GM10266 (cell line): ENCODE data around the gene PRSS37.
"Not testable (repeated sequence)": the region's sequence is repeated elsewhere in the genome, so short reads cannot be mapped to it uniquely, and the experiment has no call there.

ENCODE experiments used
- DNase-seq: peaks from one replicate; pipeline ENCODE4 v3.0.0; 2012; ENCODE audit errors: extremely low spot score
- CTCF ChIP-seq: IDR thresholded peaks from 2 replicates; pipeline ENCODE4 v1.5.1; 2012; ENCODE audit warnings: mild to moderate bottlenecking, low read depth; ENCODE audit not compliant: control insufficient read depth, insufficient read depth; ENCODE audit errors: missing control alignments

PRSS37 gene

GRCh38 chr7:141842904-141843303 is 1.6 kb upstream of the PRSS37 start:
- no peak for DNase-seq
- TF ChIP-seq CTCF, result no peak

DNA sequence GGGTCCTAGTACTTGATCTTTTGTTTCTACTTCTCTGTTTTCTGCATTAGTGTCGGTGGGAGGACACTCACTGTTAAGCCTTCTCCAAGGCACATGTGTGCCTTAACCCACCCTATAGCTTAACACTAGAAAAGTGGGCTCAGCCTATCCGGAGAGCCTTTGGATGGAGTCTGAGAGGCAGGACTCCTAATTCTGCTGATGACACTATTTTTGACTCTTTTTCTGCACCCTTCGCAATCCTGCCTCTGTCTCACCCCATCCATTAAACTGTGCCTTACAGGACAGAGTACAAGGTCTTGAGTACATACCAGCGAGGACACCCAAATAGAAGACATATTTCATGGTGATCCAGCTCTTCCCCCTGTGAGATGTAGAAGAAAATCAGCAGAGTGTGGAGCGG is 577 bp downstream of the PRSS37 start:
- DNase-seq, result no peak
- TF ChIP-seq CTCF, result no peak

DNA sequence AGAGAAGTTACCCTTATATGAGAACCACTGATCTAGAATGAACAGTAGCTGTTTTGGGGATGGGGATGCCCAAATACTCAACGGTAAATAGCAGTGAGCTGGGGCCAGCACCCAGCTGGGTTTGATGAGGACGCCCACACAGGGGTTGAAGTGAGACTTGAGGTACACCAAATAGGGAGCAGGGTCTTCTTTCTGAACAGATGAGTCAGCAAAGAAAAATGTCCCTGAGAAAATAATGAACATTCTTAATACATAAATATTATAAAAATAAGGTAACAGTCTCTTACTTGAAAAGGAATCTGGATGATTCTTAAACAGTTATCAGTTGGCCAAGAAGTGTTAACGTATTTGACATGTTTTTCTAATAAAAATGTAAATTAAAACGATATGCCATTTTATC is 2.0 kb downstream of the PRSS37 start:
- no peak for DNase-seq
- no peak for TF ChIP-seq CTCF

DNA sequence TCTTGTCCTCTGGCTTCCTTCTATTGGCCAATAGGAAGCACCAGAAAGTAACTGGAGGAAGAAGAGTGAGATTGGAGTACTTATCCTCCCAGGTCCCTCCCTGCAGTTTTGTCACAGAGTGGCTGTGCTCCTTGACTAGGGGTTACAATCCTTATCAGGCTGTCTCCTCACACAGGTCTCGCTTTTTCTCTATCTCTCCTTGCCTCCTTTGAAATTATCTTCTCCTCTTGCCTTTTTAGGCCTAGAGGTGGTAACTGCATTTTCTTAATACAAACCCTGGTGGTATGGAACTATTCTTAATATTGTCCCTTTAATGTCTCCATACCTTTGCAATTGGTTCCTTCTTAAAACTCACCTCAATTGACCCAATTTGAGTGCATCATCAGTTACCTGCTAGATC is 2.7 kb downstream of the PRSS37 start:
- DNase-seq, result no peak
- TF ChIP-seq CTCF, result no peak

DNA sequence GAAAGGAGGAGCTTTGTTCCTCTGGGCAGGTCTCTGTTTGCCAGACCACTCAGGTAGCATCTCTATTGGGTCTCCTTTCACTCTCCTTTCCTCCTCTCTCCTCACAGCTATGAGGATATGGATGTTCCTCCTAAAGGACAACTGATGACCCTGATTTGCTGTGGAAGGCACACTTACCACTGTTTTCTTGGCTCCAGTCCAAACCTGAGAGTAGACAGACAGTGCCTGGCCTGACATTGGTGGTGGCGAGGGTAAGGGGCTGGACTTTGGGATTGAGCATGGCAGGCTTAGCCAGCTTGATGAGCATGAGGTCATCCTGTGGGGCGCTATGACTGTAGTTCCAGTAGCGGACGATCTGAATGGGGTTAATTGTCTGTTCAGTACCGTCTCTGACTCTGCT is 3.6 kb downstream of the PRSS37 start:
- TF ChIP-seq CTCF, result no peak
- no peak for DNase-seq

GRCh38 chr7:141822432-141822831 is 18.9 kb downstream of the PRSS37 start:
- not testable (repeated sequence) for DNase-seq

- TF ChIP-seq CTCF, result no peak
Observed at GRCh38 chr7:141820067-141820466, 21.2 kb downstream of the PRSS37 start.

GRCh38 chr7:141792526-141792925 is 48.8 kb downstream of the PRSS37 start:
- DNase-seq, result no peak
- TF ChIP-seq CTCF, result no peak

More at GRCh38 chr7:141820067-141820466, 21.2 kb downstream of the PRSS37 start:
- no peak for DNase-seq
